Activated B cell treated with CpG ODN at 0.5 μM for 24 hours (primary cell): Measurements from ENCODE around the gene CHIT1. TPM values are rescaled to one million over a fixed set of nuclear protein-coding genes. Genes with fewer than 3 reads are reported as not detected.

Source experiments
- ATAC-seq: fragments of 200-7000 bp; cut with Tn5 transposase; one replicate; pipeline ENCODE4 v1.10.0; 2021; ENCODE audit warnings: low read depth, mild to moderate bottlenecking, moderate library complexity
- CTCF ChIA-PET: fragments of 350-600 bp; sonication (Branson Sonifier 250); formaldehyde crosslinking; loops from one replicate; lab custom pipeline; 2021; ENCODE audit warnings: antibody characterized with exemption; lab: Charles Lee
- POLR2A ChIA-PET: fragments of 350-600 bp; sonication (Branson Sonifier 250); formaldehyde crosslinking; loops from one replicate; lab custom pipeline; 2021; ENCODE audit warnings: antibody characterized with exemption; lab: Charles Lee
- DNase-seq: peaks from one replicate; pipeline ENCODE4 v3.0.0; 2022
- H3K27ac Mint-ChIP-seq: one replicate; pipeline ENCODE4 v1.8.0; 2020; ENCODE audit warnings: mixed read lengths
- H3K27me3 Mint-ChIP-seq: one replicate; pipeline ENCODE4 v1.8.0; 2021; ENCODE audit warnings: mixed read lengths
- H3K36me3 Mint-ChIP-seq: one replicate; pipeline ENCODE4 v1.8.0; 2021; ENCODE audit warnings: low read depth, mixed read lengths
- H3K4me1 Mint-ChIP-seq: one replicate; pipeline ENCODE4 v1.8.0; 2021; ENCODE audit warnings: mixed read lengths
- H3K4me3 Mint-ChIP-seq: one replicate; pipeline ENCODE4 v1.8.0; 2020; ENCODE audit warnings: mild to moderate bottlenecking, mixed read lengths
- H3K9me3 Mint-ChIP-seq: one replicate; pipeline ENCODE4 v1.8.0; 2020; ENCODE audit warnings: mixed read lengths
- intact Hi-C: fragments of 100-400 bp; cut with micrococcal nuclease; formaldehyde crosslinking; loops from one replicate; pipeline ENCODE4 v1.15.1; 2024
- total RNA-seq: library from RNA; stranded (reverse); gene quantifications from 2 replicates; pipeline ENCODE4 v1.2.3, GENCODE V29; 2022
- TF ChIP-seq, protein P1 (sequence below): fragments of 200-600 bp; IDR thresholded peaks from one replicate; pipeline ENCODE4 v1.8.0; 2022; ENCODE audit warnings: antibody characterized with exemption, mild to moderate bottlenecking

Gene CHIT1
- total RNA-seq, 1 donor from 2014 or later, result 6.6 TPM

DNA sequence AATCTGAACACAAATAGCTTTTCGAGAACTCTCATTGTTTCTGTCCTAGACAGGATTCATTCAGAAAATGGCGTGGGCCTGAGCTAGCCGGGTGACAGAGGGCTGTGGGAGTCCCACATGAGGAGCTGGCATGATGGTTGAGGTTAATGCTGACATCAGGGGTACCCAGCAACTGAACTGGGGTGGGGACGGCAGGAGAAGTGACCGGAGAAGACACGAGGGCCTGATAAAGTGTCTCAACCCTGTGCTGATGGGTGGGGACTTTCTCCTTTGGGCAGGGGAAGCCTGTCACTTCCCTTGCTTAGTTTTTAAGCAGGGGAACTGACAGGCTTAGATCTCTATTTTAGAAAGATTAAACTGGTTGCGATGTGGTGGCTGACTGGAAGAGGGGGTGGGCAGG is 14.6 kb downstream of the CHIT1 start:
- POLR2A ChIA-PET, result no interaction called here
- intact Hi-C loops, result no loop called here
- Mint-ChIP-seq H3K4me1 (peaks cover 4% of the 10 kb centered on the region), H3K9me3 (no peaks in the 10 kb centered on the region), H3K27me3 (peaks cover 19% of the 10 kb centered on the region), H3K4me3 (no peak overlapping the region), H3K36me3 (no peaks in the 10 kb centered on the region), H3K27ac (no peak overlapping the region)
- DNase-seq, result no peak
- TF ChIP-seq, protein P1, sequence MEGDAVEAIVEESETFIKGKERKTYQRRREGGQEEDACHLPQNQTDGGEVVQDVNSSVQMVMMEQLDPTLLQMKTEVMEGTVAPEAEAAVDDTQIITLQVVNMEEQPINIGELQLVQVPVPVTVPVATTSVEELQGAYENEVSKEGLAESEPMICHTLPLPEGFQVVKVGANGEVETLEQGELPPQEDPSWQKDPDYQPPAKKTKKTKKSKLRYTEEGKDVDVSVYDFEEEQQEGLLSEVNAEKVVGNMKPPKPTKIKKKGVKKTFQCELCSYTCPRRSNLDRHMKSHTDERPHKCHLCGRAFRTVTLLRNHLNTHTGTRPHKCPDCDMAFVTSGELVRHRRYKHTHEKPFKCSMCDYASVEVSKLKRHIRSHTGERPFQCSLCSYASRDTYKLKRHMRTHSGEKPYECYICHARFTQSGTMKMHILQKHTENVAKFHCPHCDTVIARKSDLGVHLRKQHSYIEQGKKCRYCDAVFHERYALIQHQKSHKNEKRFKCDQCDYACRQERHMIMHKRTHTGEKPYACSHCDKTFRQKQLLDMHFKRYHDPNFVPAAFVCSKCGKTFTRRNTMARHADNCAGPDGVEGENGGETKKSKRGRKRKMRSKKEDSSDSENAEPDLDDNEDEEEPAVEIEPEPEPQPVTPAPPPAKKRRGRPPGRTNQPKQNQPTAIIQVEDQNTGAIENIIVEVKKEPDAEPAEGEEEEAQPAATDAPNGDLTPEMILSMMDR, result no peak
- ATAC-seq, result no peak
- CTCF ChIA-PET, result interaction anchor here (0.6 to 5.3 kb wide), 5 partner anchors 12 to 453 kb away, joined by 3 to 81 read pairs (median 7); no protein-coding TSS in a partner anchor

DNA sequence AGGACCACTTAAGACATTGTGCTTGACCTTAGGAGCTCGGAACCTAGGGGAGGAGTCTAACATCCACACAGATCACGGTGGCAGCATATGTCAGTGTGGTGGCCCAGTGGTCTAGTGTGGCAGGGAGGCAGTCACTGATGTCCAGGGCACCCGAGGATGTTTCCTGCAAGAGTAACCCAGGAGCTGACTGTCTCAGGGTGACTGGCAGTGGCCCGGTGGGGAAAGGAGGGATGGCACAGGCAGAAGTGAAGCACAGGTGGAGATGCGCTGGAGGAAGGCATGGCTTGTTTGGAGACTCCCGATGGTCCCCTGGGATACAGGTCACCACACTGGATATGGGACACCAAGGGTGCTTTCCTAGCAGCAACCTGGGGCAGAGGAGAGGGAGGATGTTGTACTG is 16.3 kb downstream of the CHIT1 start:
- no peaks in the 10 kb centered on the region for H3K9me3 Mint-ChIP-seq
- ATAC-seq (no peak), DNase-seq (no peak)
- CTCF ChIA-PET, result interaction anchor here (3.2 kb wide), 1 partner anchor 173 kb away, joined by 13 read pairs; no protein-coding TSS in a partner anchor
- H3K27me3 Mint-ChIP-seq, result peaks cover 17% of the 10 kb centered on the region
- H3K4me1 Mint-ChIP-seq, result peaks cover 4% of the 10 kb centered on the region
- H3K4me3 Mint-ChIP-seq, result no peak overlapping the region
- H3K27ac Mint-ChIP-seq, result no peak overlapping the region
- intact Hi-C loops, result no loop called here
- H3K36me3 Mint-ChIP-seq, result no peaks in the 10 kb centered on the region
- TF ChIP-seq, protein P1, result no peak
- POLR2A ChIA-PET, result no interaction called here

DNA sequence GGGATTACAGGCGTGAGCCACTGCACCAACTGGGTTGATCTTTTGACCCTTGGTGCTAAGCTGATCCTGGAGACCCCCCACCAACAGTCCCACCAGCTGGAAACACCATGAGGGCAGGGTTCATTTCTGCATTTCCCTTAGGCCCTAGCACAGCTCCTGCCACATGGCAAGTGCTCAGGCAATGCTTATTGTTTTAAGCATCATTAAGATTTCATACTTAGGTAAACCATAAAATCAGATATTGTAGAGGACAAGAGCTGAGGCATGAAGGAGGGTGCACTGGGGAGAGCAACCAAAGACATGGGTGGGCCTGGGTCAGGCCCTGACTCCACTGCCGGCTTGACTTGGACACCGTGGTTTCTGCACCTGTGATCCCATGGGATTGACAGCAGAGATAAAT is 17.7 kb downstream of the CHIT1 start:
- DNase-seq (no peak), ATAC-seq (no peak)
- Mint-ChIP-seq H3K36me3 (no peaks in the 10 kb centered on the region), H3K27me3 (peaks cover 16% of the 10 kb centered on the region), H3K27ac (no peak overlapping the region), H3K4me1 (peaks cover 4% of the 10 kb centered on the region), H3K9me3 (no peaks in the 10 kb centered on the region), H3K4me3 (no peak overlapping the region)
- intact Hi-C loops, result no loop called here
- CTCF ChIA-PET, result interaction anchor here (1.9 to 3.2 kb wide), 2 partner anchors 94 to 172 kb away, joined by 5 to 13 read pairs; no protein-coding TSS in a partner anchor
- POLR2A ChIA-PET, result interaction anchor here (0.6 kb wide), 1 partner anchor 57 kb away, joined by 3 read pairs; no protein-coding TSS in a partner anchor
- TF ChIP-seq, protein P1, result no peak

DNA sequence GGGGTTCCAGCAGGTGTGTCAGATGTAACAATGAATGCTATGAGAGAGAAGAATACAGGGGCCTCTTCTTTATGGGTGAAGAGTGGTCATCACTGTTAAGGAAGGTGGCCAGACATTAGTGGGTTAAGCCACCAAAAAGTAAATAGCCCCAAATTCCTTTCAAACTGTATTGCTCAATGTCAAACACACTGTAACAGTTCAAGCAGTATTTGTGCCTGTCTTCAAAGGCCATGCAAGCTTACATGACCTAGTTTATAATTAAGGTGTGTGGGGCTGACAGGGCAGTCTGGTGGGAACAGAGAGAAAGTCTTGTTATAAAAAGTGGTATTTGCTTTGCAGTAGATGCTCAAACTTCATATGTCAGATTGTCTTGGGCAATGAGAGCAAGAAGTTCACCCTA is 18.5 kb downstream of the CHIT1 start:
- H3K9me3 Mint-ChIP-seq, result no peaks in the 10 kb centered on the region
- ChIA-PET POLR2A (no interaction called here), CTCF (interaction anchor here (1.9 to 3.2 kb wide), 2 partner anchors 93 to 171 kb away, joined by 5 to 13 read pairs; no protein-coding TSS in a partner anchor)
- no peak overlapping the region for H3K27ac Mint-ChIP-seq
- no peaks in the 10 kb centered on the region for H3K36me3 Mint-ChIP-seq
- ATAC-seq (no peak), DNase-seq (no peak)
- TF ChIP-seq, protein P1, result no peak
- H3K4me3 Mint-ChIP-seq, result no peak overlapping the region
- intact Hi-C loops, result no loop called here
- no peaks in the 10 kb centered on the region for H3K4me1 Mint-ChIP-seq
- H3K27me3 Mint-ChIP-seq, result peaks cover 10% of the 10 kb centered on the region

DNA sequence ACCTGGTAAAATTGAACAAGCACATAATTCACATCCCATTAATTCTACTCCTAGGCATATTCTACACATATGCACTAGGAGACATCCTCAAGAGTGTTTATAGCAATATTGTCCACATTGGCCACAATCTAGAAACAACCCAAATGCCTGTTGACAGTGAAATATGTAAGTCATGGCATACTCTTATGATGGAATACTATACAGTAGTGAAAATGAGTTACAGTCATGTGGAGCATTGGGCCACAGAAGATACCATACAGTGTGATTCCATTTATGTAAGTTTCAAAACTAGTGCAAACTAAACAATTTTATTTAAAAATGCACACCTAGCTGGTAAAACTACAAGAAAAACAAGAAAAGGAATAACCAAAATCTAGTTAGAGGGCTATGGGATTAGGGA is 19.1 kb downstream of the CHIT1 start:
- ChIA-PET POLR2A (no interaction called here), CTCF (interaction anchor here (1.9 to 3.2 kb wide), 2 partner anchors 93 to 171 kb away, joined by 5 to 13 read pairs; no protein-coding TSS in a partner anchor)
- no peaks in the 10 kb centered on the region for H3K4me1 Mint-ChIP-seq
- intact Hi-C loops, result no loop called here
- peaks cover 10% of the 10 kb centered on the region for H3K27me3 Mint-ChIP-seq
- no peaks in the 10 kb centered on the region for H3K9me3 Mint-ChIP-seq
- H3K36me3 Mint-ChIP-seq, result no peaks in the 10 kb centered on the region
- no peak for DNase-seq
- no peak for ATAC-seq
- no peak overlapping the region for H3K4me3 Mint-ChIP-seq
- TF ChIP-seq, protein P1, result no peak
- no peak overlapping the region for H3K27ac Mint-ChIP-seq
